HepG2 (cell line): ENCODE data around the gene NME1. TPM values are rescaled to one million over a fixed set of nuclear protein-coding genes. Genes with fewer than 3 reads are reported as not detected.

Experiments
- ASH2L ChIP-seq: fragments of 300-600, 200-600 bp; sonication (generic); IDR thresholded peaks from 2 replicates; pipeline ENCODE4 v1.7.0; 2017; ENCODE audit warnings: low read depth, mild to moderate bottlenecking, moderate library complexity, mixed read lengths, low read length; ENCODE audit not compliant: insufficient read length
- DR1 ChIP-seq: sonication (generic); formaldehyde crosslinking; IDR thresholded peaks from 2 replicates; pipeline ENCODE4 v1.8.0; 2021; ENCODE audit warnings: mild to moderate bottlenecking, missing genetic modification reagents, inconsistent platforms
- NFYB ChIP-seq: sonication (generic); formaldehyde crosslinking; IDR thresholded peaks from 2 replicates; pipeline ENCODE4 v1.4.0; 2020; ENCODE audit warnings: missing genetic modification reagents
- NR2C2 ChIP-seq: sonication (generic); formaldehyde crosslinking; IDR thresholded peaks from 2 replicates; pipeline ENCODE4 v1.4.0; 2020; ENCODE audit warnings: missing genetic modification reagents, mild to moderate bottlenecking, moderate library complexity, borderline replicate concordance
- PHB2 ChIP-seq: fragments of 450-650 bp; IDR thresholded peaks from 2 replicates; pipeline ENCODE4 v1.6.1; 2018; ENCODE audit not compliant: partially characterized antibody
- SPEN ChIP-seq: sonication (generic); formaldehyde crosslinking; IDR thresholded peaks from 2 replicates; pipeline ENCODE4 v1.5.1; 2020; ENCODE audit warnings: low read depth, mild to moderate bottlenecking, missing genetic modification reagents
- SSRP1 ChIP-seq: IDR thresholded peaks from 2 replicates; pipeline ENCODE4 v1.6.1; 2016; ENCODE audit warnings: control low read depth
- TAF1 ChIP-seq: sonication (generic); formaldehyde crosslinking; IDR thresholded peaks from 2 replicates; pipeline ENCODE4 v1.4.0; 2020; ENCODE audit warnings: missing genetic modification reagents
- TARDBP ChIP-seq: sonication (generic); formaldehyde crosslinking; IDR thresholded peaks from 2 replicates; pipeline ENCODE4 v1.8.0; 2022; ENCODE audit warnings: mild to moderate bottlenecking, missing genetic modification reagents
- ZKSCAN1 ChIP-seq: fragments of 150-350 bp; IDR thresholded peaks from 2 replicates; pipeline ENCODE4 v1.6.1; 2014; ENCODE audit warnings: low read length
- ZNF12 ChIP-seq: sonication (generic); formaldehyde crosslinking; IDR thresholded peaks from 2 replicates; pipeline ENCODE4 v1.5.0; 2020; ENCODE audit warnings: missing genetic modification reagents
- ZNF180 ChIP-seq: sonication (generic); formaldehyde crosslinking; IDR thresholded peaks from 2 replicates; pipeline ENCODE4 v1.4.0; 2020; ENCODE audit warnings: low read depth, missing genetic modification reagents, borderline replicate concordance
- ZNF382 ChIP-seq: sonication (generic); formaldehyde crosslinking; IDR thresholded peaks from 2 replicates; pipeline ENCODE4 v1.5.0; 2020; ENCODE audit warnings: missing genetic modification reagents, mild to moderate bottlenecking, borderline replicate concordance
- ZNF510 ChIP-seq: sonication (generic); formaldehyde crosslinking; IDR thresholded peaks from 2 replicates; pipeline ENCODE4 v1.4.0; 2020; ENCODE audit warnings: low read depth, mild to moderate bottlenecking, missing genetic modification reagents
- ZNF543 ChIP-seq: sonication (generic); formaldehyde crosslinking; IDR thresholded peaks from 2 replicates; pipeline ENCODE4 v1.4.0; 2020; ENCODE audit warnings: mild to moderate bottlenecking, missing genetic modification reagents
- ZNF678 ChIP-seq: sonication (generic); formaldehyde crosslinking; IDR thresholded peaks from 2 replicates; pipeline ENCODE4 v1.4.0; 2020; ENCODE audit warnings: mild to moderate bottlenecking, missing genetic modification reagents
- ZNF746 ChIP-seq: sonication (generic); formaldehyde crosslinking; IDR thresholded peaks from 2 replicates; pipeline ENCODE4 v1.8.0; 2022; ENCODE audit warnings: mild to moderate bottlenecking, missing genetic modification reagents
- polyA plus RNA-seq, 8 experiments: library from polyadenylated mRNA; depleted of rRNA in 3 of 8; stranded (reverse) in 7 of 8; unstranded in 1 of 8; fragments of >200 nt; fragmentation: Illumina TruSeq in 4 of 8; extraction: Trizol in 4 of 8; gene quantifications; 2 replicates each; pipeline versions ENCODE4 v1.2.1 to v1.2.3, GENCODE V29; 2011 to 2016; ENCODE audit warnings: low read depth in 4 of 8, missing spikeins in 1 of 8, mixed read lengths in 1 of 8; ENCODE audit not compliant: insufficient read depth in 1 of 8
- total RNA-seq, 5 experiments: library from RNA; depleted of rRNA; stranded (reverse); fragments of >200 nt; fragmentation: Illumina TruSeq; extraction: Trizol; gene quantifications; 2 replicates each; pipeline ENCODE4 v1.2.3, GENCODE V29; 2016; ENCODE audit warnings: low read depth in 1 of 5
- TF ChIP-seq, protein P1 (sequence below): sonication (generic); formaldehyde crosslinking; conservative IDR thresholded peaks from 2 replicates; pipeline ENCODE4 v1.5.0; 2020; ENCODE audit warnings: missing genetic modification reagents
- TF ChIP-seq, protein P2 (sequence below): sonication (generic); formaldehyde crosslinking; IDR thresholded peaks from 2 replicates; pipeline ENCODE4 v1.4.0; 2020; ENCODE audit warnings: missing genetic modification reagents
- TF ChIP-seq, protein P3 (sequence below): sonication (generic); formaldehyde crosslinking; conservative IDR thresholded peaks from 2 replicates; pipeline ENCODE4 v1.8.0; 2022; ENCODE audit warnings: missing genetic modification reagents

The NME1 gene
- total and polyA plus RNA-seq, 2 of the 13 experiments (the other 11 are each of a cell fraction or from before 2014, with no cell fraction given): 295 to 516 TPM

DNA sequence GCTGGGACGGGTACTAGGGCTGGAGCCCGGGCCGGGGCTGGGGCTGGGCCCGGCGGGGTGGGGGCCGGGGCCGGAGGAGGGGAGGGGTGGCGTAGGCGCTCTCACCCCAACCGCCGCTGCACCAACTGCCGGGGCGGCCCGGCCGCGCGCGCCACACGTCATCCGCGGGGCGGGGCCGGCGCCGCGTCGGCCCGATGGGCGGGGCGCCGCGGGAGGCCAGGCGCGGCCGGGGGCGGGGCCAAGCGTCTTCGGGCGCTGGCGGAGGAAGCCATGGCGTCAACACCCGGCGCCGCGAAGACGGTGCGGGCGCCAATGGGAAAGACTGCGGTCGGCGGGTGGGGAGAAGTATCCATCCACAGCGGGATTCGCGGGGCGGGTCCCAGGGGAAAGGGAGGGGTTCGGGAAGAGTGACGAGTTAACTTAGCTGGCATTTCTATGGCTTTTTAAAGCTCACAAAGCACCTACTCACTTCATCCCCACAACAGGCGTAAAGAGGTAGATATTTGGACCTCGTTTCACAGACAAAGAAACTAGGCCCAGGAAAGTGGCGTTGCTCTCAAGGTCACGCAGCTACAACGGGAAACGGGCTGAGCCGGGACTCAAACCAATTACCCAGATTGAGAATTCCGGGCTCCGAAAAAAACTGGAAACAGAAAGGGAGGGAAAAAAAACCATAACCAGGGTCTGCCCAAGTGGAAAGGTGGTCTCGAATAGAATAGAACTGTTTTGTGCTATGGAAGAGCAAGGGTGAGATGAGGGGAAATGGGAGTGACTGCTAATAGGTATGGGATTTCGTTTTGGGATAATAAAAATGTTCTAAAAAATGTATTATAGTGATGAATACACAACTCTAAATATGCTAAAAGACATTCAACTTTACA lies 32.4 kb upstream of the NME1 start, which contains the start of gene SPAG9 (continued):
- TF ChIP-seq, protein P1, sequence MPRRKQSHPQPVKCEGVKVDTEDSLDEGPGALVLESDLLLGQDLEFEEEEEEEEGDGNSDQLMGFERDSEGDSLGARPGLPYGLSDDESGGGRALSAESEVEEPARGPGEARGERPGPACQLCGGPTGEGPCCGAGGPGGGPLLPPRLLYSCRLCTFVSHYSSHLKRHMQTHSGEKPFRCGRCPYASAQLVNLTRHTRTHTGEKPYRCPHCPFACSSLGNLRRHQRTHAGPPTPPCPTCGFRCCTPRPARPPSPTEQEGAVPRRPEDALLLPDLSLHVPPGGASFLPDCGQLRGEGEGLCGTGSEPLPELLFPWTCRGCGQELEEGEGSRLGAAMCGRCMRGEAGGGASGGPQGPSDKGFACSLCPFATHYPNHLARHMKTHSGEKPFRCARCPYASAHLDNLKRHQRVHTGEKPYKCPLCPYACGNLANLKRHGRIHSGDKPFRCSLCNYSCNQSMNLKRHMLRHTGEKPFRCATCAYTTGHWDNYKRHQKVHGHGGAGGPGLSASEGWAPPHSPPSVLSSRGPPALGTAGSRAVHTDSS (CRISPR knock-in tag): 0 out of 2 replicates have a peak, but pooled peaks have one; percentile 43
- TF ChIP-seq ZNF180 (CRISPR knock-in tag): no peak
- TF ChIP-seq ZNF746 (CRISPR knock-in tag): 0 out of 2 replicates have a peak, but pooled peaks have one; percentile 21
- peak; percentile 59 for TF ChIP-seq DR1
- peak; percentile 41 for TF ChIP-seq ASH2L
- no peak for TF ChIP-seq ZNF382
- peak; percentile 81 for TF ChIP-seq NFYB
- no peak for TF ChIP-seq ZNF543 (CRISPR knock-in tag)
- TF ChIP-seq TAF1 (CRISPR knock-in tag): peak; percentile 43; the same call in 1 of the 2 replicates
- peak; percentile 49; the same call in 1 of the 2 replicates for TF ChIP-seq TARDBP (CRISPR knock-in tag)
- peak; percentile 55 for TF ChIP-seq SPEN
- TF ChIP-seq NR2C2 (CRISPR knock-in tag): no peak
- TF ChIP-seq PHB2: no peak
- TF ChIP-seq, protein P2, sequence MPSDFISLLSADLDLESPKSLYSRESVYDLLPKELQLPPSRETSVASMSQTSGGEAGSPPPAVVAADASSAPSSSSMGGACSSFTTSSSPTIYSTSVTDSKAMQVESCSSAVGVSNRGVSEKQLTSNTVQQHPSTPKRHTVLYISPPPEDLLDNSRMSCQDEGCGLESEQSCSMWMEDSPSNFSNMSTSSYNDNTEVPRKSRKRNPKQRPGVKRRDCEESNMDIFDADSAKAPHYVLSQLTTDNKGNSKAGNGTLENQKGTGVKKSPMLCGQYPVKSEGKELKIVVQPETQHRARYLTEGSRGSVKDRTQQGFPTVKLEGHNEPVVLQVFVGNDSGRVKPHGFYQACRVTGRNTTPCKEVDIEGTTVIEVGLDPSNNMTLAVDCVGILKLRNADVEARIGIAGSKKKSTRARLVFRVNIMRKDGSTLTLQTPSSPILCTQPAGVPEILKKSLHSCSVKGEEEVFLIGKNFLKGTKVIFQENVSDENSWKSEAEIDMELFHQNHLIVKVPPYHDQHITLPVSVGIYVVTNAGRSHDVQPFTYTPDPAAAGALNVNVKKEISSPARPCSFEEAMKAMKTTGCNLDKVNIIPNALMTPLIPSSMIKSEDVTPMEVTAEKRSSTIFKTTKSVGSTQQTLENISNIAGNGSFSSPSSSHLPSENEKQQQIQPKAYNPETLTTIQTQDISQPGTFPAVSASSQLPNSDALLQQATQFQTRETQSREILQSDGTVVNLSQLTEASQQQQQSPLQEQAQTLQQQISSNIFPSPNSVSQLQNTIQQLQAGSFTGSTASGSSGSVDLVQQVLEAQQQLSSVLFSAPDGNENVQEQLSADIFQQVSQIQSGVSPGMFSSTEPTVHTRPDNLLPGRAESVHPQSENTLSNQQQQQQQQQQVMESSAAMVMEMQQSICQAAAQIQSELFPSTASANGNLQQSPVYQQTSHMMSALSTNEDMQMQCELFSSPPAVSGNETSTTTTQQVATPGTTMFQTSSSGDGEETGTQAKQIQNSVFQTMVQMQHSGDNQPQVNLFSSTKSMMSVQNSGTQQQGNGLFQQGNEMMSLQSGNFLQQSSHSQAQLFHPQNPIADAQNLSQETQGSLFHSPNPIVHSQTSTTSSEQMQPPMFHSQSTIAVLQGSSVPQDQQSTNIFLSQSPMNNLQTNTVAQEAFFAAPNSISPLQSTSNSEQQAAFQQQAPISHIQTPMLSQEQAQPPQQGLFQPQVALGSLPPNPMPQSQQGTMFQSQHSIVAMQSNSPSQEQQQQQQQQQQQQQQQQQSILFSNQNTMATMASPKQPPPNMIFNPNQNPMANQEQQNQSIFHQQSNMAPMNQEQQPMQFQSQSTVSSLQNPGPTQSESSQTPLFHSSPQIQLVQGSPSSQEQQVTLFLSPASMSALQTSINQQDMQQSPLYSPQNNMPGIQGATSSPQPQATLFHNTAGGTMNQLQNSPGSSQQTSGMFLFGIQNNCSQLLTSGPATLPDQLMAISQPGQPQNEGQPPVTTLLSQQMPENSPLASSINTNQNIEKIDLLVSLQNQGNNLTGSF: peak; percentile 73; the same call in 1 of the 2 replicates
- TF ChIP-seq ZNF510 (CRISPR knock-in tag): peak; percentile 65
- TF ChIP-seq SSRP1 (CRISPR knock-in tag): peak; percentile 10; the same call in 1 of the 2 replicates
- TF ChIP-seq ZNF678 (CRISPR knock-in tag): 0 out of 2 replicates have a peak, but pooled peaks have one; percentile 22
- TF ChIP-seq, protein P3, sequence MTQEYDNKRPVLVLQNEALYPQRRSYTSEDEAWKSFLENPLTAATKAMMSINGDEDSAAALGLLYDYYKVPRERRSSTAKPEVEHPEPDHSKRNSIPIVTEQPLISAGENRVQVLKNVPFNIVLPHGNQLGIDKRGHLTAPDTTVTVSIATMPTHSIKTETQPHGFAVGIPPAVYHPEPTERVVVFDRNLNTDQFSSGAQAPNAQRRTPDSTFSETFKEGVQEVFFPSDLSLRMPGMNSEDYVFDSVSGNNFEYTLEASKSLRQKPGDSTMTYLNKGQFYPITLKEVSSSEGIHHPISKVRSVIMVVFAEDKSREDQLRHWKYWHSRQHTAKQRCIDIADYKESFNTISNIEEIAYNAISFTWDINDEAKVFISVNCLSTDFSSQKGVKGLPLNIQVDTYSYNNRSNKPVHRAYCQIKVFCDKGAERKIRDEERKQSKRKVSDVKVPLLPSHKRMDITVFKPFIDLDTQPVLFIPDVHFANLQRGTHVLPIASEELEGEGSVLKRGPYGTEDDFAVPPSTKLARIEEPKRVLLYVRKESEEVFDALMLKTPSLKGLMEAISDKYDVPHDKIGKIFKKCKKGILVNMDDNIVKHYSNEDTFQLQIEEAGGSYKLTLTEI (CRISPR knock-in tag): no peak
- peak; percentile 67; the same call in 1 of the 2 replicates for TF ChIP-seq ZKSCAN1
- no peak; the same call in 1 of the 2 replicates for TF ChIP-seq ZNF12 (CRISPR knock-in tag)
